Ectodermal cell (in vitro differentiated cells): Measurements from ENCODE around the gene MEDAG.

Experiments used
- H3K27ac ChIP-seq: 2 replicates; pipeline ENCODE4 v1.7.0; 2013; ENCODE audit warnings: mild to moderate bottlenecking, low read depth, low read length; ENCODE audit not compliant: insufficient read depth, poor library complexity, severe bottlenecking
- H3K27me3 ChIP-seq: 2 replicates; pipeline ENCODE4 v1.7.0; 2013; ENCODE audit warnings: mild to moderate bottlenecking, low read length; ENCODE audit not compliant: insufficient read depth, control insufficient read depth, poor library complexity, severe bottlenecking
- H3K36me3 ChIP-seq: one replicate; pipeline ENCODE4 v1.7.0; 2013; ENCODE audit warnings: low read length; ENCODE audit not compliant: control insufficient read depth, insufficient read depth
- H3K4me1 ChIP-seq: one replicate; pipeline ENCODE4 v1.7.0; 2013; ENCODE audit warnings: low read length; ENCODE audit not compliant: control insufficient read depth, insufficient read depth
- H3K4me3 ChIP-seq: 2 replicates; pipeline ENCODE4 v1.7.0; 2013; ENCODE audit warnings: low read depth, low read length, control low read depth; ENCODE audit not compliant: insufficient read depth
- H3K9me3 ChIP-seq: 2 replicates; pipeline ENCODE4 v1.7.0; 2013; ENCODE audit warnings: mild to moderate bottlenecking, low read length, moderate library complexity; ENCODE audit not compliant: control insufficient read depth
- WGBS, 2 experiments: methylation state at CpG; one replicate each; pipeline ENCODE4 v1.1.7; 2013; ENCODE audit warnings: missing lambda C conversion rate in 2 of 2; 5-methylcytosine and 5-hydroxymethylcytosine counted together

Gene MEDAG

DNA sequence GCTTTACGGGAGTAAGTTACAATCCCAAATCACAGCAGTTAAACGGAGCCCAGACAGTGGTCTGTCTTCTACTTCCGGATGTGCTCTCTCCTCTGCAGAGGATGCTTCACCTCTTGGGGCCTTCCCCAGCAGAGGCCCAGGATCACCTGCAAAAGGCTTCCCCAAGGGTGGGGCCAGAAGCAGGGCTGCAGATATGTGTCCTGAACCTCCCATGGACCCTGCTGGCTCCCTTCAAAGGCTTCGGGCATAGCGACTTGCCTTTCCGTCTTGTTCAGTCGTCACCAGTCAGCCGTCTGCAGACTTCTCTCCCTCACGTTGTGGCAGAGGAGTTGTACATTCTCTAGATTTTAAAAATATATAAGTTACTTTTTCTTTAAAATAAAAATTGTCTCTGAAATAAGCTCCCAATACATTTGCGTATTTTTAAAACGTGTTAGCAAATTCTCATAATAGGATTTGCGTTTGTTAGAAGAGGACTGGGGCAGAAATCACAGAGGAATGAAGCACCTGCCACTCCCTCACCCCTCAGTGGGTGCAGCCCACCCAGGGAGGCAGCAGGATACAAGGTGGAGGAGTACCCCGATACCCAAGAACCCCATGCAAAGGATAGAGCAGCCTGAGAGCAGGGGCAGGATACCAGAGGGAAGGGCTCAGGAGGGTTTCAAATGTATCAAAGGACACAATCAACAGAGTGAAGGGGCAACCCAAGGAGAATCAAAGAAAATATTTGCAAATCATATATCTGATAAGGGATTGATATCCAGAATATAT is 22.9 kb upstream of the MEDAG start:
- Histone ChIP-seq H3K27me3 (no peaks in the 10 kb centered on the region), H3K4me1 (peaks cover 4% of the 10 kb centered on the region), H3K4me3 (no peak overlapping the region), H3K27ac (no peak overlapping the region), H3K9me3 (no peaks in the 10 kb centered on the region), H3K36me3 (no peaks in the 10 kb centered on the region)
- WGBS, 2 experiments, result 83 to 84% methylated on average over 11 to 13 of the region's 13 CpGs

DNA sequence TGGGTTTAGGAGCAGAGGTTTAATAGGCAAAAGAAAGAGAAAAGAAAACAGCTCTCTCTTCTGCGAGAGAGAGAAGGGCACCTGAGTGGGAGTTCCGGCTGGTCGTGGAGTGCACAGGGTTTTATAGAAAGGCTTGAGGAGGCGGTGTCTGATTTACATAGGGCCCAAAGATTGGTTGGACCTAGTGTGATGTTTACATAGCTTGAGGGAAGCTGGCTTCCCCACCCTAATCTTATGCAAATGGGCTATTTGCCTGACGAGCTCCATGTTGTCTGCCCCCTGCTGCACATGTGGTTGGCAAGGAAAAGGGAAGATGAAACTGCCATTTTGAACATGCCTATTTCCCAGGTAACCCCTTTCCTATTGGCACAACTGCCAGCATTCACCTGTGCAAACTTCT is 21.5 kb upstream of the MEDAG start:
- Histone ChIP-seq H3K4me1 (peaks cover 4% of the 10 kb centered on the region), H3K27ac (no peak overlapping the region), H3K36me3 (no peaks in the 10 kb centered on the region), H3K4me3 (no peak overlapping the region), H3K9me3 (no peaks in the 10 kb centered on the region), H3K27me3 (no peaks in the 10 kb centered on the region)
- 77 to 78% methylated on average over 5 of the region's 5 CpGs for WGBS, 2 experiments

DNA sequence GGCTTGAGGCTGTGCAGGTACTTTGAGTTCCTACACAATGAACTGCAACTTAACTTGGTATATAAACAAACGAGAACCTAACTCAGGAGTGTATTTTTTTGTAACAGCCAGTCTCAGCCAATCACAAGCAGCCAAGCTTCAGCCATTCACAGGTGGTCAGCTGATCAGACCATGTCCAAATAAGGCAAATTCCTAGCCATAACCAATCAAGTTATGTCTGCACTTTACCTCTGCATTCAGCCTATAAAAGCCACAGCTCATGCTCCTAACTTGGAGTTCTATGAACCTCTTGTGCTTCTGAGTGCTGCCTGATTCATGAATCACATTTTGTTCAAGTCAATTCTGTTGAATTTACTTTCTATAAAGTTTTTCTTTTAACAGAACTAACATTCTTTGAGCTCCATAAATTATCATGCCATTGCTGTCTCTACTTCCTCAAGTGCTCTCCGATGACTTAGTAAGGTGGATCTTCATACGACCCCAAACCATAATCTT is 16.8 kb upstream of the MEDAG start:
- Histone ChIP-seq H3K4me3 (no peak overlapping the region), H3K36me3 (no peaks in the 10 kb centered on the region), H3K4me1 (no peaks in the 10 kb centered on the region), H3K27ac (no peak overlapping the region), H3K27me3 (no peaks in the 10 kb centered on the region), H3K9me3 (no peaks in the 10 kb centered on the region)
- WGBS, 2 experiments, result 77 to 98% methylated on average over 1 to 3 of the region's 3 CpGs

DNA sequence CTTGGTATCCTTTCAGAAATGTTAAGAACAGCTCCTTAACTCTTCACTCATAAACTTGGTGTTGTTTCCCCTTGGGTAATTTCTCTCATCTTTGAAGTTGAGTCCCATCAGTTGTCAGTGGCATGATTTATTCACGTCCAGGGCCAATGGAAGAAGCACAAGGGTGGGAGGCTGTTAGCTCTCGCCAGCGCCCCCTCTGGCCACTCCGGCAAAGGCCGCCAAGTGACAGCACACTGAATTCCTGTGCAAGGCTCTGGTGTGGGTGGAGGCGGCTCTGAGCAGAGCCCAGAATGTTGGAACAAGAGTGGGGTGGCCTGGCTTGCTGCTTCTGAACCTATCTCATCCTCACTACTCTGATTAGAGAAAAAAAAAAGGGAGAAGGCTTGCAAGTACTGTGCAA is 13.1 kb upstream of the MEDAG start:
- WGBS, 2 experiments, result 27 to 36% methylated on average over 6 of the region's 6 CpGs
- Histone ChIP-seq H3K27me3 (no peaks in the 10 kb centered on the region), H3K36me3 (no peaks in the 10 kb centered on the region), H3K4me3 (no peak overlapping the region), H3K9me3 (no peaks in the 10 kb centered on the region), H3K27ac (no peak overlapping the region), H3K4me1 (peaks cover 9% of the 10 kb centered on the region)

DNA sequence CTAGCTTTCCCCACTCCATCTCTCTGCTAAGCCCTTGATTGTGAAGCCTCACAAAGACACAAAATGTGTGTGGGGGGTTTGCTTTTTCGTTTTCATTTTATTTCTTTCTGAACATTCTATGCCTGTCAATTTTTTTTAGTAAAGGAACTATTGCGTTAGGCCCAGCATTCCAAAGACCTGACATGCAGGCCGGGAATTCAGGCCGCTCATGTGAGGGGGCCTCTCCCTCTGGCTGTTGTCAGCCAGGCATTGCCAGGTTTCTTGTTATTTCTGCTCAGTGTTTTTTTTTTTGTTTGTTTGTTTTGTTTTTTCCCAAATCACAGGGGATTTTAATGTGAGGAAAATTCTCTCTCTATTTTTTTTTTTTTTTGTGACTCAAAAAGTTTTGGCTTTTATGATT is 10.3 kb upstream of the MEDAG start:
- WGBS, 2 experiments, result 54 to 56% methylated on average over 4 of the region's 4 CpGs
- H3K4me3 ChIP-seq, result no peak overlapping the region
- H3K36me3 ChIP-seq, result no peaks in the 10 kb centered on the region
- H3K9me3 ChIP-seq, result no peaks in the 10 kb centered on the region
- H3K27ac ChIP-seq, result no peak overlapping the region
- peaks cover 16% of the 10 kb centered on the region for H3K4me1 ChIP-seq
- H3K27me3 ChIP-seq, result no peaks in the 10 kb centered on the region

DNA sequence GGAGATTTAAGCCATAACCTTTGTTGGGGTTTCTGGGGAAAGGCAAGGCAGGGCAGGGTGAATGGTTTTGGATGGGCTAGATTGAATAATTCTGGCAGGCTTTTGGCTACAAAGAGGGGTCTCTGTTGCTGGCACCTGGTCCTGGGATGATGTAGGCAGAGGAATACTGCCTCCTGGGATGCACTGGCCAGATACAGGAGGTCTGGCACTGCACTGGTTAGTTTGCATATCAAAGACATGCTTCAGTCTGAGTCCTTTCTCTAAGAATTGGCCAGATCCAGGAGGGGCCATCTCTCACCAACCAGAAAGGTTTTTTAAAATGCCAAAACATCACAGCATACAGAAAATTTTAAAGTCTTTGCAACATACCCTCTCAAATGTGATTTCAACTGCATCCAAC is 8.0 kb upstream of the MEDAG start:
- Histone ChIP-seq H3K9me3 (no peaks in the 10 kb centered on the region), H3K27me3 (no peaks in the 10 kb centered on the region), H3K4me1 (peaks cover 16% of the 10 kb centered on the region), H3K27ac (no peak overlapping the region), H3K4me3 (no peak overlapping the region), H3K36me3 (no peaks in the 10 kb centered on the region)

DNA sequence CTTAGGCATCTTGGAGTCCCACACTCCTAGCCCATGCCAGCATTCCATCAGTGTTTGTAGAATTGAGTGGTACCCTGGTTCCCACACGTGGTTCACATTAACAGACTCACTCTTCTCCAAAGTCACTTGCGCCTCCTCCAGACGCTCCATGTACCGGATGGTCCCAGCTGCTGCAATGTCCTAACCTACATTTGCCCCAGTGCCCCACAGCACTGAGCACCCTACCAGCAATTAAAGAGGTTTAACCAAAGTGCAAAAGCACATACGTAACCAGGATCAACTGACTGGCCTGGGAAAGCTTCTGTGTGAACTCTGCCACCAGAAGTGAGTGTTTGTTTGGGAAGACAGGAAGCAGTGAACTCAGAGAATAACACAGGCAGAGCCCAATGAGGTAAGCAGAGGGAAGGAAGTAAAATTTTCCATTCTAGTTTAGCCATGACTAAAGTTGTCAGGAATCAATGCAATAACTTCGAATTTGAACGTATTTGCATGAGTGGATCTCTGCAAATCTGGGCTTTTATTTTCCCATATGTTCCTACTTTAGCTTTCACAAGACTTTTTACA is 7.3 kb upstream of the MEDAG start:
- Histone ChIP-seq H3K36me3 (no peaks in the 10 kb centered on the region), H3K4me1 (peaks cover 16% of the 10 kb centered on the region), H3K4me3 (no peak overlapping the region), H3K9me3 (no peaks in the 10 kb centered on the region), H3K27ac (no peak overlapping the region), H3K27me3 (peaks cover 4% of the 10 kb centered on the region)
- WGBS, 2 experiments, result 92% methylated on average over 7 of the region's 7 CpGs

DNA sequence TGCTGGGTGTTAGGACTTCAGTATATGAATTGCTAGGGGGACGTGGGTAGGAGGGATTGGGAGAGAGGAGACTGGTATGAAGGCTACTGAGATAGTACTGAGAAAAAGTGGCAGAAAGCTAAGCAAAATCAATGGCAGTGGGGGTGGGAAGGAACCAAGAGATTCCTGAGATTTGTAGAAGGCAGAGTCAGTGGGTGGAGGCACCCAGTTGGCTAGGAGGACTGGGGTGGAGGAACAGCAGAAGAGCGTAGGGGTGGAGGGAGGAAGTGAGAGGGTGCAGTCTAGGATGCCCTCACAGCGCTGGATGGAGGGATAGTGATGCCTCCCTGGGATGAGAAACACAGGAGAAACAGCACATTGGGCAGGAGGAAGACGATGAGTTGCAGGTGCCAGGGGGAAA is 5.6 kb upstream of the MEDAG start:
- no peak overlapping the region for H3K4me3 ChIP-seq
- H3K9me3 ChIP-seq, result no peaks in the 10 kb centered on the region
- H3K36me3 ChIP-seq, result no peaks in the 10 kb centered on the region
- 90 to 95% methylated on average over 4 of the region's 4 CpGs for WGBS, 2 experiments
- H3K27ac ChIP-seq, result no peak overlapping the region
- H3K4me1 ChIP-seq, result peaks cover 12% of the 10 kb centered on the region
- H3K27me3 ChIP-seq, result peaks cover 21% of the 10 kb centered on the region

DNA sequence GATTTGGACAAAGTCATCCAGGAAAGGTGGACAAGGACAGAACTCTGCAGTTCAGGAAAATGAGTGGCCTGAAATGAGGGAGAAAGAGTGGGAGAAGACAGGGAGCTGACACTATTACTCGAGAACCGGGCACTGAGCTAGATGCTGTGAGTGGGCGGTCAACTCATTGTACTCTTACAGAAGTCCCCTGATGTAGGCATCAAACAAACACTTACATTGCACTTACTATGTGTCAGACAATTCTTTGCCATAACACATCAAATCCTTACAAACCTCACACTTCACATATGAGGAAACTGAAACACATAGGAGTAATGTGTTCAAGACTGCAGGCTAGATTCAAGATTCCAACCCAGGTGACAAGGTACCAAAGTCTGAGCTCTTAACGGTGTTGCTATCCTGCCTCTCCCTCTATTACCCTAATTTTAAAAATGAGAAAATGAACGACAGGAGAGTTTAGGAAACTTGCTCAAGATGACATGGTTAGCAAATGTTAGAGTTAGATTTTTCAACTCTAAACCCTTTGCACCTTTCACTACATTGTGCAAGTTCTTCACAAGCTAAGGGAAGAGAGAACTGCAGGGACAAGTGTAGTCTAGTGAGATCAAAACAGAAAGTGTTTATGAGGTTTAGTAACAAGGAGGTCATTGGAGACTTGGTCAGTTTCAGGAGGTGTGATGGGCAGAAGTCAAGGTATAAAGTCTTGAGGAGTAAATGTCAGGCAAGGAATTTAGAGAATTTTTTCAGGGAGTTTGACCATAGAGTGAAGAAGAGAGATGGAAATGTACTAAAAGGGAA is 4.9 kb upstream of the MEDAG start:
- Histone ChIP-seq H3K27me3 (peaks cover 28% of the 10 kb centered on the region), H3K9me3 (no peaks in the 10 kb centered on the region), H3K36me3 (no peaks in the 10 kb centered on the region), H3K4me1 (peaks cover 10% of the 10 kb centered on the region), H3K27ac (no peak overlapping the region), H3K4me3 (no peak overlapping the region)
- WGBS, 2 experiments, result 75 to 83% methylated on average over 3 to 5 of the region's 5 CpGs

DNA sequence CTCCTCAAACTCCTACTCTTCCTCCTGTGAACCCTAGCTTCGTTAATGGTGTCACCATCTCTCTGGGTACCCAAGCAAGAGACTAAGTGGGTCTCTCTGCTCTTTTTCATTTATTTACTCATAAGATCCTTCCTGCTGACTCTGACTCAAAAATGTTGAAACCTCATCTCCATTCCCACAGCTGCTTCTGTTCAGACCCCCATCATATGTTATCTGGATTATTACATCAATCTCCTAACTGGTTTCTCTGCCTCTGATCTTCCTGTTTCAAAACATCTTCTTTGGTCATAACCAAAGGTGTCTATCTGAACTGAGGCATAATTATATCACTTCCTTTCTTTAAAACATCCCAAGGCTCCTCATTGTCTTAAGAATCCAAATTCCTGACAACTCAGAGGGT is 2.0 kb upstream of the MEDAG start:
- Histone ChIP-seq H3K4me3 (no peak overlapping the region), H3K9me3 (no peaks in the 10 kb centered on the region), H3K4me1 (peaks cover 5% of the 10 kb centered on the region), H3K27me3 (peaks cover 50% of the 10 kb centered on the region), H3K36me3 (no peaks in the 10 kb centered on the region), H3K27ac (no peak overlapping the region)
- 98% methylated on average over 1 of the region's 1 CpG for WGBS, 2 experiments
